PC-3 (cell line): ENCODE measurements around the gene MARCHF3. TPM values are rescaled to one million over a fixed set of nuclear protein-coding genes. Genes with fewer than 3 reads are reported as not detected.

Experiments used
- ATAC-seq: fragments of 200-7000 bp; cut with Tn5 transposase; 2 replicates; pipeline ENCODE4 v1.9.1; 2020; ENCODE audit warnings: mild to moderate bottlenecking, moderate library complexity
- BruUV-seq: library from RNA; stranded (reverse); fragments of 400-500 nt; replicated peaks from 2 replicates; lab custom pipeline; 2021; lab: Mats Ljungman, UMichigan
- CTCF ChIA-PET: fragments of 300-600 bp; sonication (Branson Sonifier 250); formaldehyde crosslinking; loops from one replicate; lab custom pipeline; 2022; ENCODE audit warnings: antibody characterized with exemption; lab: Charles Lee
- POLR2A ChIA-PET: fragments of 300-600 bp; sonication (Branson Sonifier 250); formaldehyde crosslinking; loops from one replicate; lab custom pipeline; 2022; ENCODE audit warnings: antibody characterized with exemption; ENCODE audit not compliant: unreplicated experiment; lab: Charles Lee
- DNase-seq: peaks from one replicate; pipeline ENCODE4 v3.0.0-alpha.2; 2015
- H2AFZ ChIP-seq: fragments of 300-600 bp; sonication (generic); 2 replicates; pipeline ENCODE4 v1.6.0; 2016; ENCODE audit warnings: antibody characterized with exemption, low read length
- H3F3A ChIP-seq: fragments of 300-600 bp; sonication (generic); one replicate; pipeline ENCODE4 v1.6.0; 2017; ENCODE audit warnings: antibody characterized with exemption, low read length, control low read depth, mild to moderate bottlenecking; ENCODE audit not compliant: unreplicated experiment
- H3K27ac ChIP-seq: fragments of 300-600 bp; sonication (generic); 2 replicates; pipeline ENCODE4 v1.5.1; 2016; ENCODE audit warnings: mild to moderate bottlenecking, low read length
- H3K27me3 ChIP-seq: fragments of 300-600 bp; sonication (generic); 2 replicates; pipeline ENCODE4 v1.6.1; 2016; ENCODE audit warnings: low read length, mixed read lengths
- H3K36me3 ChIP-seq: fragments of 300-600 bp; sonication (generic); 2 replicates; pipeline ENCODE4 v1.6.1; 2016; ENCODE audit warnings: low read depth, mixed run types, low read length, mixed read lengths
- H3K4me1 ChIP-seq: fragments of 300-600 bp; sonication (generic); 2 replicates; pipeline ENCODE4 v1.5.1; 2016; ENCODE audit warnings: low read length; ENCODE audit not compliant: insufficient read depth
- H3K4me2 ChIP-seq: fragments of 300-600 bp; sonication (generic); 2 replicates; pipeline ENCODE4 v1.6.0; 2016; ENCODE audit warnings: low read length
- H3K4me3 ChIP-seq: fragments of 300-600 bp; sonication (generic); 2 replicates; pipeline ENCODE4 v1.5.1; 2016; ENCODE audit warnings: mild to moderate bottlenecking, low read length, mixed read lengths
- H3K79me2 ChIP-seq: fragments of 300-600 bp; sonication (generic); 2 replicates; pipeline ENCODE4 v1.6.1; 2017; ENCODE audit warnings: low read length, mixed read lengths
- H3K9ac ChIP-seq: fragments of 300-600 bp; sonication (generic); 2 replicates; pipeline ENCODE4 v1.6.0; 2016; ENCODE audit warnings: mild to moderate bottlenecking, low read length
- H3K9me2 ChIP-seq: fragments of 300-600 bp; sonication (generic); replicated peaks from 2 replicates; pipeline ENCODE4 v1.6.1; 2016; ENCODE audit warnings: mixed run types, low read length, mixed read lengths
- H3K9me3 ChIP-seq: fragments of 300-600 bp; sonication (generic); 2 replicates; pipeline ENCODE4 v1.6.1; 2016; ENCODE audit warnings: low read length, mixed read lengths
- H4K20me1 ChIP-seq: fragments of 300-600 bp; sonication (generic); 2 replicates; pipeline ENCODE4 v1.6.1; 2016; ENCODE audit warnings: low read length, mixed read lengths
- EZH2 ChIP-seq: fragments of 300-600 bp; sonication (generic); IDR thresholded peaks from one replicate; pipeline ENCODE4 v1.6.1; 2017; ENCODE audit warnings: antibody characterized with exemption, mild to moderate bottlenecking, low read length; ENCODE audit not compliant: unreplicated experiment
- EZH2phosphoT487 ChIP-seq: fragments of 300-600 bp; sonication (generic); IDR thresholded peaks from 2 replicates; pipeline ENCODE4 v1.6.1; 2018; ENCODE audit warnings: mild to moderate bottlenecking, antibody characterized with exemption, low read length, borderline replicate concordance
- intact Hi-C: fragments of 100-400 bp; cut with micrococcal nuclease; formaldehyde crosslinking; loops from 2 replicates; pipeline ENCODE4 v1.9.0; 2023
- total RNA-seq: library from RNA; depleted of rRNA; stranded (reverse); fragments of >200 nt; gene quantifications from 2 replicates; pipeline ENCODE4 v1.2.3, GENCODE V29; 2014
- TF ChIP-seq, protein P1 (sequence below): fragments of 300-600 bp; sonication (generic); conservative IDR thresholded peaks from 2 replicates; pipeline ENCODE4 v1.5.1; 2017; ENCODE audit warnings: antibody characterized with exemption, low read depth, mild to moderate bottlenecking, low read length

Gene MARCHF3
- total RNA-seq, 1 experiment from 2014 or later, result 2.5 TPM

DNA sequence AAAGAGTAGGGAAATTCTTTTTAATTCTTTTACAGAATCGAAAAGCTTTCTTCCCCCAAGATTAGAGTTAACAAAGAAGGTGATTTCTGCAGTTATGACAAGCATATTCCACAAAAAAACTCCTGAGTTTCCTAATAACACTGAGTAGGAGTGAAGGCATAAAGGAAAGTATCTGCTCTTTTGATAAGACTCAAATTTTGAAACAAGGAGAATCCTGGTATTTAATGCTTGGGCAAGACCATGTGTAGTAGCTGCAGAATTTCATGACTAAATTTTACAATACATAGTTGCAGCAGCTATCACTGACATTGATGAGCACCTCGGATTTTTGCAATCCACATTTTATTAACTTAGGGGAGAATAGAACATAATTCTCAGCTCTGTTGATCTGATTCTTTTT is 92.6 kb downstream of the MARCHF3 start:
- H3K9me2 ChIP-seq, result no peaks in the 10 kb centered on the region
- H3K9ac ChIP-seq, result no peak overlapping the region
- TF ChIP-seq EZH2 (no peak), EZH2phosphoT487 (no peak)
- TF ChIP-seq, protein P1, sequence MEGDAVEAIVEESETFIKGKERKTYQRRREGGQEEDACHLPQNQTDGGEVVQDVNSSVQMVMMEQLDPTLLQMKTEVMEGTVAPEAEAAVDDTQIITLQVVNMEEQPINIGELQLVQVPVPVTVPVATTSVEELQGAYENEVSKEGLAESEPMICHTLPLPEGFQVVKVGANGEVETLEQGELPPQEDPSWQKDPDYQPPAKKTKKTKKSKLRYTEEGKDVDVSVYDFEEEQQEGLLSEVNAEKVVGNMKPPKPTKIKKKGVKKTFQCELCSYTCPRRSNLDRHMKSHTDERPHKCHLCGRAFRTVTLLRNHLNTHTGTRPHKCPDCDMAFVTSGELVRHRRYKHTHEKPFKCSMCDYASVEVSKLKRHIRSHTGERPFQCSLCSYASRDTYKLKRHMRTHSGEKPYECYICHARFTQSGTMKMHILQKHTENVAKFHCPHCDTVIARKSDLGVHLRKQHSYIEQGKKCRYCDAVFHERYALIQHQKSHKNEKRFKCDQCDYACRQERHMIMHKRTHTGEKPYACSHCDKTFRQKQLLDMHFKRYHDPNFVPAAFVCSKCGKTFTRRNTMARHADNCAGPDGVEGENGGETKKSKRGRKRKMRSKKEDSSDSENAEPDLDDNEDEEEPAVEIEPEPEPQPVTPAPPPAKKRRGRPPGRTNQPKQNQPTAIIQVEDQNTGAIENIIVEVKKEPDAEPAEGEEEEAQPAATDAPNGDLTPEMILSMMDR, result no peak
- H3K36me3 ChIP-seq, result no peaks in the 10 kb centered on the region
- CTCF ChIA-PET, result no interaction called here
- H3F3A ChIP-seq, result no peaks in the 10 kb centered on the region
- DNase-seq, result no peak
- H3K79me2 ChIP-seq, result no peaks in the 10 kb centered on the region
- ATAC-seq, result no peak
- POLR2A ChIA-PET, result no interaction called here
- H3K27ac ChIP-seq, result no peak overlapping the region
- intact Hi-C loops, result no loop called here
- H3K9me3 ChIP-seq, result no peaks in the 10 kb centered on the region
- no TSS peak for BruUV-seq
- H3K4me2 ChIP-seq, result no peak overlapping the region
- H3K27me3 ChIP-seq, result no peaks in the 10 kb centered on the region
- H3K4me1 ChIP-seq, result peaks cover 10% of the 10 kb centered on the region
- no peaks in the 10 kb centered on the region for H4K20me1 ChIP-seq
- no peak overlapping the region for H3K4me3 ChIP-seq
- no peak overlapping the region for H2AFZ ChIP-seq

DNA sequence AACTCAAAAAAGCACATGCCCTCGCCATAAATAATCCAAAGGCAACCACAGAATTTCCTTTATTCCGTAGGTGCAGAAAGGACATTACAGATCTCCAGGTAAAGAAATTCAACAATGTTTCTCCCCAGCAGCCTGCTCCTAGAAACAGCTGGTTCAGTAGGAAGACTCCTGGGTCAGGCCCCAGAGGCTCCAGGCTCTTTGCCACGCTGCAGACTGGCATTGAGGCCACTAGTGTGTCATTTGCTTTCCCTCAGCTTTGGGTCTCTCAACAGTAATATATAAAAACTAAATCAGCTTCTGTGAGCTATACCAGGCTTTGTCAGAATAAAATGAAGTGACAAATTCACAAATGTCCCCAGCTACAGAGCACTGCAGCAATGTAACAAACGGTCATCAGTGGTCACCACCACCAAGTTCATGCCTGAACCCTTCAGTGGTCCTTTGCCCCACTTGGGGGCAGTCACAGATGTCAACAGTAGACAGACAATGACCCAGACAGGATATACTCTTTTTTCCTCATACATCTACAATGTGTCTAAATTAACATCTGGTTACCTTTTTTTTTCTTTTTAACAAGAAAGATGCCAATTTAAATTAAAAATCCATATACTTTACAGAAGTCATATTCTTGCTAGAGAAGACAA is 93.5 kb downstream of the MARCHF3 start:
- Histone ChIP-seq H3K4me3 (no peak overlapping the region), H2AFZ (no peak overlapping the region), H4K20me1 (no peaks in the 10 kb centered on the region), H3K9me2 (no peaks in the 10 kb centered on the region), H3K36me3 (no peaks in the 10 kb centered on the region), H3K9ac (no peak overlapping the region), H3K79me2 (no peaks in the 10 kb centered on the region), H3K4me1 (peaks cover 10% of the 10 kb centered on the region), H3K27ac (no peak overlapping the region), H3K27me3 (no peaks in the 10 kb centered on the region), H3F3A (no peaks in the 10 kb centered on the region), H3K9me3 (no peaks in the 10 kb centered on the region), H3K4me2 (no peak overlapping the region)
- ATAC-seq (no peak), DNase-seq (no peak)
- POLR2A ChIA-PET, result no interaction called here
- intact Hi-C loops, result no loop called here
- no TSS peak for BruUV-seq
- CTCF ChIA-PET, result no interaction called here
- TF ChIP-seq EZH2phosphoT487 (no peak), EZH2 (no peak)
- TF ChIP-seq, protein P1, result no peak

DNA sequence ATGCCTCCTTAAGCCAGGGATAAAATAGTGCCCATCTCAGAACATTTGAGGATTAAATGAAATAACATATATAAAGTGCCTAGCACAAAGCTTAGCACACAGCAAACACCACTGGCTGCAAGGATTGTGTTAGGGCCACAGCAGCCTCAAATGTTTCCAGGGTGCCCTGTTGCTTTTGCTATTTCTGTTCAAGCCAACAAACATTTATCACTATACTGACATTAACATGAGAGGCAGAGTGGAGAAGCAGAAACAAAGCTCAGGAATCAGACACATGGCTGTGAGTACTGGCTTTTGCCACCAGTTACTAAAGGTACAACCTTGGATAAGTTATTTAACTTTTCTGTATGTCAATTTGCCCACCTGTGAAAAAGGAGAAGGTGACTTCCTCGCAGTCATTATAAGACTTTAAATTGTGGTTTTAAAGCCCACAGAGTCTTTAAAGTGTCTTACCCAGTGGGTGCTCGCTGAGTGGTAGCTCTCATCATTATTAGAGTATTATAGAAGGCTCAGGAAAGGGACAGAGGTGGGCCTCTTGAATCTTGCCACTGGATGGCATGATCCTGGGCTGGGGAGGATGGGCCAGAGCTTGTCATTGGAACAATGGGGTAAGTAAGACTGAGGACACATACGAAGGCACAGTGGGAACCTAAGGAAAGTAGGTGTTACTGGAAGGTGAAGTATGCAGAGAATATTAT is 98.2 kb downstream of the MARCHF3 start:
- CTCF ChIA-PET, result interaction anchor here (0.6 kb wide), 1 partner anchor 74 kb away, joined by 3 read pairs; no protein-coding TSS in a partner anchor
- Histone ChIP-seq H3K79me2 (no peaks in the 10 kb centered on the region), H3K9ac (no peak overlapping the region)

More for the DNA sequence above, 98.2 kb downstream of the MARCHF3 start:
- no peak for ATAC-seq
- Histone ChIP-seq H3K27me3 (no peaks in the 10 kb centered on the region), H3K4me3 (no peak overlapping the region), H3K4me2 (no peak overlapping the region), H2AFZ (no peak overlapping the region), H4K20me1 (no peaks in the 10 kb centered on the region), H3K36me3 (no peaks in the 10 kb centered on the region), H3K9me3 (no peaks in the 10 kb centered on the region), H3F3A (no peaks in the 10 kb centered on the region), H3K9me2 (no peaks in the 10 kb centered on the region), H3K27ac (no peak overlapping the region), H3K4me1 (no peaks in the 10 kb centered on the region)
- POLR2A ChIA-PET, result no interaction called here
- intact Hi-C loops, result no loop called here
- no peak for DNase-seq
- TF ChIP-seq, protein P1, result no peak
- TF ChIP-seq EZH2 (no peak), EZH2phosphoT487 (no peak)
- BruUV-seq, result no TSS peak
